HCT116 (cell line): ENCODE results near the gene WDR90. TPM values are rescaled to one million over a fixed set of nuclear protein-coding genes. Genes with fewer than 3 reads are reported as not detected.
A peak's percentile ranks its signal among the peaks of the same experiment; 100 is the strongest.

Experiments used
- ATAC-seq: fragments of 200-7000 bp; cut with Tn5 transposase; 2 replicates; pipeline ENCODE4 v1.9.1; 2020; ENCODE audit warnings: mild to moderate bottlenecking, moderate library complexity
- BruUV-seq: library from RNA; stranded (reverse); fragments of 400-500 nt; replicated peaks from 2 replicates; lab custom pipeline; 2021; lab: Mats Ljungman, UMichigan
- CTCF ChIA-PET: fragments of 300-600 bp; sonication (Branson Sonifier 250); formaldehyde crosslinking; loops from one replicate; lab custom pipeline; 2021; ENCODE audit warnings: antibody characterized with exemption; lab: Charles Lee
- POLR2A ChIA-PET: fragments of 300-600, 350-600 bp; sonication (Branson Sonifier 250); formaldehyde crosslinking; loops from one replicate; lab custom pipeline; 2021; ENCODE audit warnings: antibody characterized with exemption; lab: Charles Lee
- RAD21 ChIA-PET, 2 experiments: fragments of 300-600 bp; sonication (Branson Sonifier 250); formaldehyde crosslinking; loops; one replicate each; lab custom pipeline; 2023; ENCODE audit warnings: low total read pairs in 2 of 2; ENCODE audit not compliant: uncharacterized antibody in 2 of 2, unreplicated experiment in 2 of 2, low non-redundant PET in 1 of 2; lab: Charles Lee
- DNase-seq: peaks from one replicate; pipeline ENCODE4 v3.0.0-alpha.2; 2010; ENCODE audit warnings: low read depth, low spot score
- H2AFZ ChIP-seq: fragments of 200-600 bp; shearing (Covaris generic), sonication (generic); 2 replicates; pipeline ENCODE4 v1.6.1; 2017; ENCODE audit warnings: low read depth, mixed run types, mixed read lengths, antibody characterized with exemption, low read length; ENCODE audit not compliant: poor library complexity, severe bottlenecking
- H3K27ac ChIP-seq: 2 replicates; pipeline ENCODE4 v1.5.1; 2012; ENCODE audit warnings: low read depth, low read length
- H3K27me3 ChIP-seq: fragments of 200-600 bp; sonication (generic); 2 replicates; pipeline ENCODE4 v1.6.1; 2016; ENCODE audit warnings: mixed run types, low read length, mixed read lengths; ENCODE audit not compliant: insufficient read depth
- H3K36me3 ChIP-seq, 2 experiments: fragments of 200-500 bp in 1 of 2; fragments of 200-600 bp in 1 of 2; sonication (Bioruptor generic) in 1 of 2; sonication (generic) in 1 of 2; 2 replicates each; pipeline versions ENCODE4 v1.5.1 to v1.6.1; 2014 to 2016; ENCODE audit warnings: low read length in 2 of 2, inconsistent platforms in 1 of 2, mixed read lengths in 1 of 2, mixed run types in 1 of 2; ENCODE audit not compliant: insufficient read depth in 2 of 2, control insufficient read depth in 1 of 2
- H3K4me1 ChIP-seq, 2 experiments: fragments of 200-600 bp in 1 of 2; sonication (generic) in 1 of 2; 2 replicates each; pipeline versions ENCODE4 v1.5.1 to v1.6.1; 2012 to 2017; ENCODE audit warnings: low read length in 2 of 2, inconsistent platforms in 1 of 2, mild to moderate bottlenecking in 1 of 2, mixed read lengths in 1 of 2, mixed run types in 1 of 2, moderate library complexity in 1 of 2; ENCODE audit not compliant: insufficient read depth in 2 of 2, control insufficient read depth in 1 of 2
- H3K4me2 ChIP-seq: fragments of 200-600 bp; sonication (generic); 2 replicates; pipeline ENCODE4 v1.6.1; 2017; ENCODE audit warnings: mixed run types, low read length, mixed read lengths
- H3K4me3 ChIP-seq, 2 experiments: fragments of 200-600 bp in 1 of 2; sonication (generic) in 1 of 2; replicated peaks in 1 of 2; 2 replicates each; pipeline ENCODE4 v1.5.1; 2011 to 2016; ENCODE audit warnings: low read length in 2 of 2, control low read depth in 1 of 2, low read depth in 1 of 2, mild to moderate bottlenecking in 1 of 2, mixed read lengths in 1 of 2, mixed run types in 1 of 2
- H3K79me2 ChIP-seq: fragments of 200-600 bp; sonication (generic); 2 replicates; pipeline ENCODE4 v1.6.1; 2017; ENCODE audit warnings: mild to moderate bottlenecking, mixed run types, low read length, moderate library complexity, mixed read lengths; ENCODE audit not compliant: insufficient read depth
- H3K9ac ChIP-seq: fragments of 200-600 bp; sonication (generic); 2 replicates; pipeline ENCODE4 v1.6.1; 2016; ENCODE audit warnings: low read length, mixed read lengths
- H3K9me2 ChIP-seq: fragments of 200-600 bp; sonication (generic), shearing (Covaris generic); 2 replicates; pipeline ENCODE4 v1.6.1; 2017; ENCODE audit warnings: mixed run types, mild to moderate bottlenecking, moderate library complexity; ENCODE audit not compliant: insufficient read depth
- H3K9me3 ChIP-seq, 2 experiments: fragments of 200-500 bp in 1 of 2; fragments of 200-600 bp in 1 of 2; sonication (Bioruptor generic) in 1 of 2; sonication (generic) in 1 of 2; 2 replicates each; pipeline ENCODE4 v1.6.1; 2014 to 2017; ENCODE audit warnings: low read length in 2 of 2, mixed read lengths in 2 of 2, inconsistent platforms in 1 of 2, low read depth in 1 of 2, mild to moderate bottlenecking in 1 of 2, mixed run types in 1 of 2, moderate library complexity in 1 of 2; ENCODE audit not compliant: control insufficient read depth in 1 of 2, insufficient read depth in 1 of 2
- H4K20me1 ChIP-seq: fragments of 200-600 bp; sonication (generic), shearing (Covaris generic); 2 replicates; pipeline ENCODE4 v1.6.1; 2017; ENCODE audit warnings: mixed run types, mild to moderate bottlenecking, moderate library complexity; ENCODE audit not compliant: insufficient read depth
- CTCF ChIP-seq, 3 experiments: fragments of 200-600 bp in 1 of 3; sonication (generic) in 1 of 3; IDR thresholded peaks in 2 of 3; conservative IDR thresholded peaks in 1 of 3; 2 replicates each; pipeline ENCODE4 v1.5.1; 2012 to 2017; ENCODE audit warnings: low read depth in 2 of 3, low read length in 2 of 3, antibody characterized with exemption in 1 of 3, borderline replicate concordance in 1 of 3, control low read depth in 1 of 3, mild to moderate bottlenecking in 1 of 3, mixed read lengths in 1 of 3, mixed run types in 1 of 3, moderate library complexity in 1 of 3; ENCODE audit not compliant: insufficient read depth in 1 of 3
- ELF1 ChIP-seq: IDR thresholded peaks from 2 replicates; pipeline ENCODE4 v1.6.1; 2012; ENCODE audit warnings: low read depth, borderline replicate concordance
- MAX ChIP-seq: IDR thresholded peaks from 2 replicates; pipeline ENCODE4 v1.6.1; 2012
- POLR2A ChIP-seq: IDR thresholded peaks from 2 replicates; pipeline ENCODE4 v1.7.0; 2011; ENCODE audit warnings: borderline replicate concordance; ENCODE audit not compliant: insufficient read depth, insufficient read length; ENCODE audit errors: extremely low read depth
- POLR2AphosphoS5 ChIP-seq: IDR thresholded peaks from 2 replicates; pipeline ENCODE4 v1.6.1; 2011; ENCODE audit warnings: mild to moderate bottlenecking, low read depth, low read length, moderate library complexity
- SIN3A ChIP-seq: IDR thresholded peaks from 2 replicates; pipeline ENCODE4 v1.6.1; 2012; ENCODE audit warnings: low read depth
- YY1 ChIP-seq: IDR thresholded peaks from 2 replicates; pipeline ENCODE4 v1.6.1; 2011; ENCODE audit warnings: low read length, low read depth, moderate library complexity, mild to moderate bottlenecking; ENCODE audit not compliant: insufficient replicate concordance; ENCODE audit errors: extremely low read depth
- ZFX ChIP-seq: fragments of 450-650 bp; IDR thresholded peaks from 2 replicates; pipeline ENCODE4 v1.6.1; 2017
- intact Hi-C: fragments of 100-400 bp; cut with micrococcal nuclease; formaldehyde crosslinking; loops from 2 replicates; pipeline ENCODE4 v1.10.0; 2022
- total RNA-seq: library from RNA; stranded (reverse); gene quantifications from one replicate; pipeline ENCODE4 v1.2.1, GENCODE V29; 2021; ENCODE audit not compliant: unreplicated experiment

The WDR90 gene
- total RNA-seq, 1 experiment from 2014 or later = 73.7 TPM

DNA sequence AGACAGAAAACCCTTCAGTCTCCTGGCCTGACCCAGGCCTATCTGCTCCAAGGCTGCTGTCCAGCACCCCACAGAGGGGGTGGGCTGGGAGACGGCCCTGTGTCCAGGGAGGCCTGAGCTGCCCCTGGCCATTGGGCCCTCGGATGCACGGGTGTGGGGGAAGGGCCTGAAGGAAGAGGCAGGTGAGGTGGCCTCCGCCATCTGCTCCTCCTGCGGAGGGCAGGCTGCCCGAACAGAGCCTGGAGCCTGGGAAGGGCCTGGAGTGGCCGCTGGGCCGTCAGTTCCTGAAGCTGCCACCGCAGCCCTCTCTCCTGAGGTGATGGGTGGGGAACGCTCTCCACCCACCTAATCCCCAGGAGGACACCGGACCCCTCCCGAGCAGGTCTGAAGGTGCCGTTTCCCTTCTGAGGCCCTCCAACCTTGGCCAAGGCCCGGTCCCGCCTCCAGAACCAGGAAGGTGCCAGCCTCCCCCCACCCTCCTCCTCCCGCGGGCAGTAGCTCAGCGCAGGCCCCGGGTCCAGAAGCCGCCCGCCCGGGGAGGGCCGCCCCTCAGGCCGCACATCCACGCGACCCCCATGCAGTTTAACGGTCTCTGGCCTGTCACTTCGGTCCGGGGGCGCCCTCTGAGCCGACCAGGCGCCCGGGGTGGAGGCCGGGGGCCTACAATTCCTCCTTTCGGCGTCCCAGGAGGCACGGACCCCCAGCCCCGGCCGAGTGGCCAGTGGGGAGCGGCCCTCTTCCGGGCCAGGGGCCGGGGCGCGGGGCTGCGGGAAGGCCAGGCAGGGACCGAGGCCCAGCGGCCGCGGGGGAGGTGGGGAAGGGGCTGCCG, 55.6 kb downstream of the WDR90 start:
- Histone ChIP-seq H3K4me1 (peaks cover 0 to 22% of the 10 kb centered on the region in 2 experiments; a peak in 3 of 4 replicates), H3K79me2 (peaks cover 34% of the 10 kb centered on the region), H3K27ac (peak overlapping the region; percentile 87), H3K4me3 (peak overlapping the region; percentile 77 to 92), H3K36me3 (no peaks in the 10 kb centered on the region; a peak in 2 of 4 replicates), H3K9me2 (no peaks in the 10 kb centered on the region), H2AFZ (no peak overlapping the region), H4K20me1 (no peaks in the 10 kb centered on the region), H3K4me2 (peak overlapping the region; percentile 97), H3K9ac (peak overlapping the region; percentile 91), H3K27me3 (no peaks in the 10 kb centered on the region), H3K9me3 (no peaks in the 10 kb centered on the region)
- ChIA-PET POLR2A (no interaction called here), RAD21 (no interaction called here), CTCF (interaction anchor here (0.6 kb wide), 1 partner anchor 9 kb away, joined by 3 read pairs; no protein-coding TSS in a partner anchor)
- ATAC-seq = peak; percentile 28
- TF ChIP-seq YY1 (no peak), ZFX (peak; percentile 78), SIN3A (no peak), ELF1 (no peak), MAX (no peak; the same call in 1 of the 2 replicates), POLR2A (no peak), CTCF (IDR thresholded peaks at IDR 0.05 in 2 of 3, conservative IDR thresholded peaks at IDR 0.05 in 1 of 3; ENCODE audit: borderline replicate concordance in 1 of 3, insufficient read depth in 1 of 3, low read depth in 2 of 3, low read length in 2 of 3) (no peak), POLR2AphosphoS5 (0 out of 2 replicates have a peak, but pooled peaks have one; percentile 11)
- no peak for DNase-seq
- intact Hi-C loops = no loop called here
- no TSS peak for BruUV-seq
